Epithelial cell of proximal tubule (primary cell): ENCODE measurements around the gene MYOZ3. TPM values are rescaled to one million over a fixed set of nuclear protein-coding genes. Genes with fewer than 3 reads are reported as not detected.

Experiments
- DNase-seq: peaks from one replicate; pipeline ENCODE4 v3.0.0-alpha.2; 2011; ENCODE audit warnings: low read depth
- H3K4me3 ChIP-seq: 2 replicates; pipeline ENCODE4 v1.5.1; 2011; ENCODE audit warnings: low read depth, mild to moderate bottlenecking, low read length
- total RNA-seq: library from RNA; depleted of rRNA; stranded (reverse); fragments of >200 nt; gene quantifications from 2 replicates; pipeline ENCODE4 v1.2.3, GENCODE V29; 2015
- TF ChIP-seq, protein P1 (sequence below): conservative IDR thresholded peaks from 2 replicates; pipeline ENCODE4 v1.5.1; 2012; ENCODE audit warnings: low read depth, mild to moderate bottlenecking, low read length

The MYOZ3 gene
- total RNA-seq, 1 donor from 2014 or later, result 2.2 TPM

DNA sequence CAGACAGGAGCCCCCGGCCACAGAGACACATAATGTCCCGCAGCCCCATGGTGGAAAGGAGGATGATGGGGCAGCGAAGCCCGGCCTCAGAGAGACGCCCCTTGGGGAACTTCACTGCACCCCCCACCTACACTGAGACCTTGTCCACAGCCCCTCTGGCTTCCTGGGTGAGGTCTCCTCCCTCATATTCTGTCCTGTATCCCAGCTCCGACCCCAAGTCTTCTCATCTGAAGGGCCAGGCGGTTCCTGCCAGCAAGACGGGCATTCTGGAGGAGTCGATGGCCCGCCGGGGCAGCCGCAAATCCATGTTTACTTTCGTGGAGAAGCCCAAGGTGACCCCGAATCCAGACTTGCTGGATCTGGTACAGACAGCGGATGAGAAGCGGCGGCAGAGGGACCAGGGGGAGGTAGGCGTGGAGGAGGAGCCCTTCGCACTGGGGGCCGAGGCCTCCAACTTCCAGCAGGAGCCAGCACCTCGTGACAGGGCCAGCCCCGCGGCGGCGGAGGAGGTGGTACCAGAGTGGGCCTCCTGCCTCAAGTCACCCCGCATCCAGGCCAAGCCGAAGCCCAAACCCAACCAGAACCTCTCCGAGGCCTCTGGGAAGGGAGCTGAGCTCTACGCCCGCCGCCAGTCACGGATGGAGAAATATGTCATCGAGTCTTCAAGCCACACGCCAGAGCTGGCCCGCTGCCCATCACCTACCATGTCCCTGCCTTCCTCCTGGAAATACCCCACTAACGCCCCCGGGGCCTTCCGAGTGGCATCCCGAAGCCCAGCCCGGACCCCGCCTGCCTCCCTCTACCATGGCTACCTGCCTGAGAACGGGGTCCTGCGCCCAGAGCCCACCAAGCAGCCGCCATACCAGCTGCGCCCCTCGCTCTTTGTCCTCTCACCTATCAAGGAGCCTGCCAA is 11.7 kb upstream of the MYOZ3 start:
- H3K4me3 ChIP-seq, result no peak overlapping the region
- TF ChIP-seq, protein P1, sequence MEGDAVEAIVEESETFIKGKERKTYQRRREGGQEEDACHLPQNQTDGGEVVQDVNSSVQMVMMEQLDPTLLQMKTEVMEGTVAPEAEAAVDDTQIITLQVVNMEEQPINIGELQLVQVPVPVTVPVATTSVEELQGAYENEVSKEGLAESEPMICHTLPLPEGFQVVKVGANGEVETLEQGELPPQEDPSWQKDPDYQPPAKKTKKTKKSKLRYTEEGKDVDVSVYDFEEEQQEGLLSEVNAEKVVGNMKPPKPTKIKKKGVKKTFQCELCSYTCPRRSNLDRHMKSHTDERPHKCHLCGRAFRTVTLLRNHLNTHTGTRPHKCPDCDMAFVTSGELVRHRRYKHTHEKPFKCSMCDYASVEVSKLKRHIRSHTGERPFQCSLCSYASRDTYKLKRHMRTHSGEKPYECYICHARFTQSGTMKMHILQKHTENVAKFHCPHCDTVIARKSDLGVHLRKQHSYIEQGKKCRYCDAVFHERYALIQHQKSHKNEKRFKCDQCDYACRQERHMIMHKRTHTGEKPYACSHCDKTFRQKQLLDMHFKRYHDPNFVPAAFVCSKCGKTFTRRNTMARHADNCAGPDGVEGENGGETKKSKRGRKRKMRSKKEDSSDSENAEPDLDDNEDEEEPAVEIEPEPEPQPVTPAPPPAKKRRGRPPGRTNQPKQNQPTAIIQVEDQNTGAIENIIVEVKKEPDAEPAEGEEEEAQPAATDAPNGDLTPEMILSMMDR, result no peak
- no peak for DNase-seq

- TF ChIP-seq, protein P1, result no peak
- no peak overlapping the region for H3K4me3 ChIP-seq
- DNase-seq, result no peak
Measured at GRCh38 chr5:150650021-150651006, 10.7 kb upstream of the MYOZ3 start.

- no peak for DNase-seq
- H3K4me3 ChIP-seq, result no peak overlapping the region
- TF ChIP-seq, protein P1, result no peak
Measured at GRCh38 chr5:150651382-150651781, 9.7 kb upstream of the MYOZ3 start.

- TF ChIP-seq, protein P1, result no peak
- no peak overlapping the region for H3K4me3 ChIP-seq
- no peak for DNase-seq
Measured at GRCh38 chr5:150651924-150652671, 9.0 kb upstream of the MYOZ3 start.

DNA sequence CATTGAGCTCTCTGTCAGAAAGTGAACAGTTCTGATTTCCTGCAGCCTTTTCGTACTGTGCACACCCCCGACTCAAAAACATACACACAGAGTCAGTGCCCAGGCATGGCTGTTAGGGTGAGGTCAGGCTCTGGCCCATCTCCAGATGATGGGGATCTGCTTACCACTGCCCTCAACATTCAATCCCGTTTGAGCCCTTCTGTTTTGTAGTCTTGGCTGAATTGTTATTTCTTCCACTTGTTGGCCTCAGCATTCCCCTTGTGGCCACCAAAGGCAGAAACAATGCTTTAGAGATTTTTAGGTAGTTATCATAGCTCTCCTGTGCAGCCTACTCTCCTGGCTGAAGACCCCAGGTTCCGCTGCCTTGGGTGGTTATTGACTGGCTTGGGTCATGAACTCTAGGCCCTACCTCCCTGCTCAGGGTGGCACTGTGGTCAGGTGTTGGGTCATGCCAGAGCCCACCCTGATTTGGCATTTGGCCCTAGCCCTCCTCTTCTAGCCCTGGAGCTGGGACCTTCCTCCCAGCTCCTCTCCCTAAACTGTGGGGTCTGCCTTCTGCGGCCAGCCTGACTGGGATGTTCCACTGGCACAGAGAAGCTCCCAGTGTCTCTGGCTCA is 7.8 kb upstream of the MYOZ3 start:
- TF ChIP-seq, protein P1, result peak; percentile 48
- DNase-seq, result no peak
- no peak overlapping the region for H3K4me3 ChIP-seq

DNA sequence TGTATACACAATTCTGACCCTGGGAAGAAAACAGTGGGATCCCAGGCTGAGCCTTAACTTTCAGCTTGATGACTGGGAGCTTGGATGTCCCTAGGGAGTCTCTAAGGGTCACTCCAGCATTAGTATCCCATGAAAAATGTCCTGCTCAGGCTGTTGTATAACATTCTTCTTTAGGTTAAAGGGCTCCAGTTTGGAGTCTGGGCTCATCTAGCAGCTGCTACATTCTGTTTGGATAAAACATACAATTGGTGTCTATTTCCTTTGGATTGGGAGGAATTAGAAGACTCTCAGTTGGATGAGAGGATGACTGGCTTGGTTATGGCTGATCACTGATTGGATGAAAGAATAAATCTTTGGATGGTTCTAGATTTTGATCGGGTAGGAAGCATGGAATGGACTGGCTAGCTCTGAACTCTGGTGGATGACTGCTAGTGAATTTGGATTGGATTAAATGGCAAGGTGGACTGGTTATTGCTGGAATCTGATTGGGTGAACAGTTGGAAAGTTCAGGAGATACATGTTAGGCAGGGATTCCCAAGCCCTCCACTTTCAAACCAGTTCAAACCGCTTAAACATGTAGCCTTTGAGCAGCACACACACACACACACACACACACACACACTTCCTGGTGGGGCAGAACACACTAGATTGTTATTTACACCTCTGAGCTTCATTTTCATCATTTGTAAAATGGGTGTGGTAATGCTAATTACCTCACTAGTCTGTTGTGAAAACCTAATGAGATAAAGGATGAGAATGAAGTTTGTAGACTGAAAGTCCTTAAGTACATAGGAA is 7.1 kb upstream of the MYOZ3 start:
- no peak for DNase-seq
- TF ChIP-seq, protein P1, result no peak

More for the DNA sequence above, 7.1 kb upstream of the MYOZ3 start:
- H3K4me3 ChIP-seq, result no peak overlapping the region
